Fibroblast of the conjunctiva (primary cell): ENCODE data around the gene C3orf62.
A peak's percentile ranks its signal among the peaks of the same experiment; 100 is the strongest.
"Not testable (repeated sequence)": the region's sequence is repeated elsewhere in the genome, so short reads cannot be mapped to it uniquely, and the experiment has no call there.

Source experiments
- DNase-seq: peaks from one replicate; pipeline ENCODE4 v3.0.0-alpha.2; 2010; ENCODE audit warnings: low read depth

The C3orf62 gene

GRCh38 chr3:49269443-49270155 lies 7.4 kb downstream of the C3orf62 start:
- DNase-seq = no peak

GRCh38 chr3:49266410-49267095 lies 10.5 kb downstream of the C3orf62 start:
- no peak for DNase-seq

GRCh38 chr3:49265661-49266386 lies 11.2 kb downstream of the C3orf62 start:
- DNase-seq = no peak

- DNase-seq = no peak
These were observed 13.7 kb downstream of the C3orf62 start for GRCh38 chr3:49263159-49263889.

GRCh38 chr3:49260806-49261324 lies 16.2 kb downstream of the C3orf62 start:
- no peak for DNase-seq

GRCh38 chr3:49257187-49257586 lies 19.8 kb downstream of the C3orf62 start:
- DNase-seq = no peak

- no peak for DNase-seq
These were observed 21.1 kb downstream of the C3orf62 start for GRCh38 chr3:49255718-49256511.

GRCh38 chr3:49255112-49255511 lies 21.9 kb downstream of the C3orf62 start:
- no peak for DNase-seq

- DNase-seq = no peak
These were observed 23.5 kb downstream of the C3orf62 start for GRCh38 chr3:49253512-49253911.

- DNase-seq = no peak
These were observed 28.2 kb downstream of the C3orf62 start for GRCh38 chr3:49248840-49249227.

GRCh38 chr3:49244581-49245205 lies 32.3 kb downstream of the C3orf62 start:
- no peak for DNase-seq

GRCh38 chr3:49240091-49240490 lies 36.9 kb downstream of the C3orf62 start:
- not testable (repeated sequence) for DNase-seq

- DNase-seq = peak; percentile 40
These were observed 38.5 kb downstream of the C3orf62 start for GRCh38 chr3:49238274-49239127.

- no peak for DNase-seq
These were observed 39.7 kb downstream of the C3orf62 start for GRCh38 chr3:49237344-49237743.

- DNase-seq = no peak
These were observed 40.8 kb downstream of the C3orf62 start for GRCh38 chr3:49236226-49236625.

- DNase-seq = not testable (repeated sequence)
These were observed 48.2 kb downstream of the C3orf62 start for GRCh38 chr3:49228817-49229216.

- DNase-seq = no peak
These were observed 55.0 kb downstream of the C3orf62 start for GRCh38 chr3:49222002-49222401.

GRCh38 chr3:49220985-49221563 lies 56.0 kb downstream of the C3orf62 start:
- not testable (repeated sequence) for DNase-seq

- no peak for DNase-seq
These were observed 57.9 kb downstream of the C3orf62 start for GRCh38 chr3:49219132-49219531.
